ENCODE data around the gene DDX55.
"Not testable (repeated sequence)": the region's sequence is repeated elsewhere in the genome, so short reads cannot be mapped to it uniquely, and the experiment has no call there.

DDX55 gene, protein sequence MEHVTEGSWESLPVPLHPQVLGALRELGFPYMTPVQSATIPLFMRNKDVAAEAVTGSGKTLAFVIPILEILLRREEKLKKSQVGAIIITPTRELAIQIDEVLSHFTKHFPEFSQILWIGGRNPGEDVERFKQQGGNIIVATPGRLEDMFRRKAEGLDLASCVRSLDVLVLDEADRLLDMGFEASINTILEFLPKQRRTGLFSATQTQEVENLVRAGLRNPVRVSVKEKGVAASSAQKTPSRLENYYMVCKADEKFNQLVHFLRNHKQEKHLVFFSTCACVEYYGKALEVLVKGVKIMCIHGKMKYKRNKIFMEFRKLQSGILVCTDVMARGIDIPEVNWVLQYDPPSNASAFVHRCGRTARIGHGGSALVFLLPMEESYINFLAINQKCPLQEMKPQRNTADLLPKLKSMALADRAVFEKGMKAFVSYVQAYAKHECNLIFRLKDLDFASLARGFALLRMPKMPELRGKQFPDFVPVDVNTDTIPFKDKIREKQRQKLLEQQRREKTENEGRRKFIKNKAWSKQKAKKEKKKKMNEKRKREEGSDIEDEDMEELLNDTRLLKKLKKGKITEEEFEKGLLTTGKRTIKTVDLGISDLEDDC

DNA sequence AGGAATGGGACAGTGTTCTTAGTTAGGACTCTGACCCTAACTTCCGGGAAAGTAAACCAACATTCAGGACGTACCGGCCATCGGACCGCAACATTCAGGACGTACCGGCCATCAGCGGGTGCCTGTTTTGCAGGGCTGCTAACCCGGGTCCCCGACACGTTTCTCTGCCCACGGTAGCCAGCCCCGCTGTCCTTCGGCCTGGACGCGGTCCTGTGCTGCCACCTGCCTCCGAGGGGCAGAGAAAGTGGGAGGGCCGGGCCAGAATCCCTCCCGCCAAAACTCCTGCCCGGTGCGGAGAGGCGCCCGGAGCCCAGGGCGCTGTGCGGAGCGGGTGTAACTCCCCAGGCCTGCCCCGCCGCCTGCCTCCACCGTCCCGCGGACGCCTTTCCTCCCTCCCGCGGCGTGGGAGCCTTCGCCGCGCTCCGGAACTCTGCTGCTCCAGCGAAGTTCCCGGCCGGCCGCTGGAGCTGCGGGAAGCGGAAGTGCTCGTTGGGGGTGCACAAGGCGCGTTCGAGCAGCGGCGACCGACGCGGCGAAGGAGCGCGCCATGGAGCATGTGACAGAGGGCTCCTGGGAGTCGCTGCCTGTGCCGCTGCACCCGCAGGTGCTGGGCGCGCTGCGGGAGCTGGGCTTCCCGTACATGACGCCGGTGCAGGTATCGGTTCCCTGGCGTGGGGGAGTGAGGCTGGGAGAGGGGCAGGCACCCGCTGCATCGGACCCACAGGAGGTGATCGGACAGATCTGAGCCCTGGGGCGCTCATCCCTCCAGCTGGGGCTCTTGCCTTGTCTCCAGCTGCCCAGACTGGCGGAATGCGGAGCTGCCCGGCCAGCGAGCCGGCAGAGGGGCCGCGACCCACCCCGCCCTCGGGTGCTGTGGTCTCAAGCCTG is at the start of gene DDX55:
DDX55 (plus strand) TSS at position 498 of the 888 bp plus-strand sequence; CDS start at position 548, 50 bp downstream.
- H3K36me3 ChIP-seq (ENCODE audit: insufficient read depth, low read length) = peaks cover 39% of the 10 kb centered on the region

DNA sequence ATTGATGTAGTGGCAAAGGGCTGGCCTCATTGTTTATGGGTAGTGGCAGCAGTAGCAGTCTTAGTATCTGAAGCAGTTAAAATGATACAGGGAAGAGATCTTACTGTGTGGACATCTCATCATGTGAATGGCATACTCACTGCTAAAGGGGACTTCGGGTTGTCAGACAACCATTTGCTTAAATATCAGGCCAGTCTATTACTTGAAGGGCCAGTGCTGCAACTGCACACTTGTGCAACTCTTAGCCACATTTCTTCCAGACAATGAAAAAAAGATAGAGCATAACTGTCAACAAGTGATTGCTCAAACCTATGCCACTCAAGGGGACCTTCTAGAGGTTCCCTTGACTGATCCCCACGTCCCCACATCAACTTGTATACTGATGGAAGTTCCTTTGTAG is 47.8 kb upstream of the DDX55 start:
- not testable (repeated sequence) for H3K36me3 ChIP-seq (ENCODE audit: insufficient read depth, low read length); H3K27me3 ChIP-seq (ENCODE audit: insufficient read depth, low read length); H2AFZ ChIP-seq (ENCODE audit: low read depth, low read length); H3K4me3 ChIP-seq (ENCODE audit: low read length); H3K4me1 ChIP-seq (ENCODE audit: insufficient read depth, low read length); H3K9me3 ChIP-seq (ENCODE audit: low read length)

More for the DNA sequence above, at the start of gene DDX55:
- peak within 1 kb of the TSS; percentile 55 for H2AFZ ChIP-seq (ENCODE audit: low read depth, low read length)
- H3K27me3 ChIP-seq (ENCODE audit: insufficient read depth, low read length) = no peaks in the 10 kb centered on the region
- peaks cover 12% of the 10 kb centered on the region for H3K4me1 ChIP-seq (ENCODE audit: insufficient read depth, low read length)
- peak within 1 kb of the TSS; percentile 95 for H3K4me3 ChIP-seq (ENCODE audit: low read length)
- no peaks in the 10 kb centered on the region for H3K9me3 ChIP-seq (ENCODE audit: low read length)

DNA sequence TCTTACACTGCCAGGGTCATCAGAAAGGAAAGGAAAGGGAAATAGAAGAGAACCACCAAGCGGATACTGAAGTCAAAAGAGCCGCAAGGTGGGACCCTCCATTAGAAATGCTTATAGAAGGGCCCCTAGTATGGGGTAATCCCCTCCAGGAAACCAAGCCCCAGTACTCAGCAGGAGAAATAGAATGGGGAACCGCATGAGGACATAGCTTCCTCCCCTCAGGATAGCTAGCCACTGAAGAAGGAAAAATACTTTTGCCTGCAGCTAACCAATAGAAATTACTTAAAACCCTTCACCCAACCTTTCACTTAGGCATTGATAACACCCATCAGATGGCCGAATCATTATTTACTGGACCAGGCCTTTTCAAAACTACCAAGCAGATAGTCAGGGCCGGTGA is 47.1 kb upstream of the DDX55 start:
- not testable (repeated sequence) for H3K4me3 ChIP-seq (ENCODE audit: low read length); H3K9me3 ChIP-seq (ENCODE audit: low read length); H3K4me1 ChIP-seq (ENCODE audit: insufficient read depth, low read length); H3K27me3 ChIP-seq (ENCODE audit: insufficient read depth, low read length); H2AFZ ChIP-seq (ENCODE audit: low read depth, low read length); H3K36me3 ChIP-seq (ENCODE audit: insufficient read depth, low read length)

DNA sequence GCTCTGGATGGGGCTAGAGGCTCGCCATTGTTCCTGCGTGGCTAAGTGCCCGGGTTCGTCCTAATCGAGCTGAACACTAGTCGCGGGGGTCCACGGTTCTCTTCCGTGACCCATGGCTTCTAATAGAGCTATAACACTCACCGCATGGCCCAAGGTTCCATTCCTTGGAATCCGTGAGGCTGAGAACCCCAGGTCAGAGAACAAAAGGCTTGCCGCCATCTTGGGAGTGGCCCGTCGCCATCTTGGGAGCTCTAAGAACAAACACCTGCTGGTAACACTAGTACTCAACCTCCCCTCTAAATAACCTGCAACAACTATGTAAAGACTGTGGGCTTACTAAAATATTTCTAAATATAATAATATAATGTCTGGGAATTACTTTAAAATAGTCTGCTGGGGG is 43.4 kb upstream of the DDX55 start:
- not testable (repeated sequence) for H3K36me3 ChIP-seq (ENCODE audit: insufficient read depth, low read length); H3K4me3 ChIP-seq (ENCODE audit: low read length); H3K27me3 ChIP-seq (ENCODE audit: insufficient read depth, low read length); H3K9me3 ChIP-seq (ENCODE audit: low read length); H2AFZ ChIP-seq (ENCODE audit: low read depth, low read length); H3K4me1 ChIP-seq (ENCODE audit: insufficient read depth, low read length)

DNA sequence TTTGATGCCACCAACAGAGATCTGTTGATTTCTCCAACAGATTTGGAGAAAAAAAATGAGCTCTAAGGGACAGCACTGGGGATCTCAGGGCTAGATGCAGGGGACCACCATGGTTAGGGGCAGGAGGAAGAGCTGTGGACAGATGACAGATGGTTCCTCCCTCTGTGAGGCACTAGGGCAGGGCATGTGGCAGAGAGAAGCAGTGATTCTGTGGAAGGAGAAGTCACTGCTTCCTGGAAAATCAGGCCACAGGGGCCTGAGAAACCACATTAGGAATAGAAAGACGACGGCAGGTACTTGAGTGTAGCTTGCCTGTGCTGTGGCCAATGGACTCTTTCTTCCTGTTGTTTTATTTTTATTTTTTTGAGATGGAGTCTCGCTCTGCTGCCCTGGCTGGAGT is 42.4 kb upstream of the DDX55 start:
- Histone ChIP-seq H3K36me3 (ENCODE audit: insufficient read depth, low read length) (no peaks in the 10 kb centered on the region), H3K4me1 (ENCODE audit: insufficient read depth, low read length) (no peaks in the 10 kb centered on the region), H3K27me3 (ENCODE audit: insufficient read depth, low read length) (no peaks in the 10 kb centered on the region), H3K4me3 (ENCODE audit: low read length) (no peak overlapping the region), H2AFZ (ENCODE audit: low read depth, low read length) (no peak overlapping the region), H3K9me3 (ENCODE audit: low read length) (no peaks in the 10 kb centered on the region)

DNA sequence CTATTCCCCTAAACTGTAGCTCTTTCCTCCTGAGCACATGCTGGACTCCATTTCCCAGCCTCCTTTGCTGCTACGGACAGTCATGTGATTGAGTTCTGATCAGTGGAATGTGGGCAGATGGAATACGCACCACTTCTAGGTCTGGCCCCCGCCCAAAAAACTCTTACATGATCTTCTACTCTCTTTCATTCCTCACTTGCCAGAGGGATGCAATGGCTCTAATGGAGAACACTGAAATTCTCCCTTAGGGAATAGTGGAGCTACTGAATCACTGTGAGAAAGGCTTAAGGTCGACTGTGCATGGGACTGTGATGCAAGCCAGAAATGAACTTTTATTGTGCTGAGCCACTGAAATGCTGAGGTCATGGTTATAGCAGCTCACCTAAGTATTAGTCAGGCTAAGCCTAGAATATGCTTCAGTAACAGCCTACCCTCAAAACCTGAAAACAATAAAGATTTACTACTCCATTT is 30.5 kb upstream of the DDX55 start:
- no peaks in the 10 kb centered on the region for H3K27me3 ChIP-seq (ENCODE audit: insufficient read depth, low read length)
- peaks cover under 1% of the 10 kb centered on the region for H3K36me3 ChIP-seq (ENCODE audit: insufficient read depth, low read length)
- no peak overlapping the region for H2AFZ ChIP-seq (ENCODE audit: low read depth, low read length)
- peaks cover 2% of the 10 kb centered on the region for H3K4me1 ChIP-seq (ENCODE audit: insufficient read depth, low read length)
- no peak overlapping the region for H3K4me3 ChIP-seq (ENCODE audit: low read length)
- H3K9me3 ChIP-seq (ENCODE audit: low read length) = peaks cover 4% of the 10 kb centered on the region

DNA sequence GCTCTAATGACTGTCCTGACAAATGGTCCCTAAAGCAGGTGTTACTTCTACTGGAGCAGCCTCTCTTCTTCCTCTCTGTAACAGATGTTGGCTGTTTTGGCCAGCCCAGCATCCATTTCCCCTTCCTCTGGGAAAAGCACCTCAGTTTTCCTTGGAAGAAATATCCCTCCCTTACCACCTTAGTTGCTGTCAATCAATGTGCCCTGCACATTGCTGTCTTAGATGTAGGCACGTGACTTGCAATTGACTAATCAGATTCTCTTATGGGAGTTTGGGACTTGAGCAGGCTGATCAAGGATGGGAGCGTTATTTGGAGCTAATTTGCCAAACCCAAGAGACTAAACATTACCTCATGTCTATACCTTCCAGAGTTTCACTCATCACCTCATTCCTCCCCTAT is 29.5 kb upstream of the DDX55 start:
- no peaks in the 10 kb centered on the region for H3K27me3 ChIP-seq (ENCODE audit: insufficient read depth, low read length)
- peaks cover 7% of the 10 kb centered on the region for H3K9me3 ChIP-seq (ENCODE audit: low read length)
- H2AFZ ChIP-seq (ENCODE audit: low read depth, low read length) = no peak overlapping the region
- H3K36me3 ChIP-seq (ENCODE audit: insufficient read depth, low read length) = peaks cover 6% of the 10 kb centered on the region
- peaks cover 2% of the 10 kb centered on the region for H3K4me1 ChIP-seq (ENCODE audit: insufficient read depth, low read length)
- H3K4me3 ChIP-seq (ENCODE audit: low read length) = no peak overlapping the region

DNA sequence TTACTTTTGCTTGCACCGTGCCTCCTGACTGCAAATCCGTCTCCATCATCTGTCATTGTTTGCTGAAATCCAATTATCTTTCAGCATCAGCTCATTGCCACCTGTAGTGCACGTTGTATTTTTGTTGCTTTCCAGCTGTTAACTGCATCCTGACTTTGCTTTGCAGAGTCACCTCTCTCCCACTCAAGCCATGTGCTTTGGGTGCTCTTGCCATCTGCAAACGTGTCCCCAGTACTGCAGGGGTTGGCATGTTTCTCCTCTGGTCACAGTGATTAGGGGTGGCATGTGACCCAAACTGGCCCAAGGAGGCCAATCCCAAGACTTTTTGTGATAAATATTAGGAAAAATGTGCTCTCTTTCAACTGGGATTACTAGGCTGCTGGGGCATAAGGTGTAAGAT is 28.0 kb upstream of the DDX55 start:
- Histone ChIP-seq H3K4me3 (ENCODE audit: low read length) (no peak overlapping the region), H3K27me3 (ENCODE audit: insufficient read depth, low read length) (no peaks in the 10 kb centered on the region), H3K4me1 (ENCODE audit: insufficient read depth, low read length) (peaks cover 2% of the 10 kb centered on the region), H3K36me3 (ENCODE audit: insufficient read depth, low read length) (peaks cover 7% of the 10 kb centered on the region), H3K9me3 (ENCODE audit: low read length) (peaks cover 7% of the 10 kb centered on the region), H2AFZ (ENCODE audit: low read depth, low read length) (no peak overlapping the region)

DNA sequence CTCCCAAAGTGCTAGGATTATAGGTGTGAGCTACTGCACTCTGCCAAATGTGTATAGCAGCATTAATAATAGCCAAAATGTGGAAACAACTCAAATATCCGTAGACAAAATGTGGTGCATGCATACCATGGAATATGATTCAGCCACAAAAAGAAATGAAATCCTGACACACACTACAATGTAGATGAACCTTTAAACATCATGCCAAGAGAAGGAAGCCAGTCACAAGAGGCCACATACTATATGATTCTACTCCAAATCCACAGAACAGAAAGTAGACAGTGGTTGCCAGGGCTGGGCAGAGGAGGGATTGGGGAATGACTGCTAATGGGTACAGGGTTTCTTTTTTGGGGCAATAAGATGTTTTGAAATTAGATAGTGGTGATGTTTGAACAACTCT is 25.3 kb upstream of the DDX55 start:
- H3K4me1 ChIP-seq (ENCODE audit: insufficient read depth, low read length) = no peaks in the 10 kb centered on the region
- no peak overlapping the region for H3K4me3 ChIP-seq (ENCODE audit: low read length)
- peaks cover 7% of the 10 kb centered on the region for H3K36me3 ChIP-seq (ENCODE audit: insufficient read depth, low read length)
- H3K27me3 ChIP-seq (ENCODE audit: insufficient read depth, low read length) = no peaks in the 10 kb centered on the region
- H2AFZ ChIP-seq (ENCODE audit: low read depth, low read length) = no peak overlapping the region
- H3K9me3 ChIP-seq (ENCODE audit: low read length) = peaks cover 7% of the 10 kb centered on the region

DNA sequence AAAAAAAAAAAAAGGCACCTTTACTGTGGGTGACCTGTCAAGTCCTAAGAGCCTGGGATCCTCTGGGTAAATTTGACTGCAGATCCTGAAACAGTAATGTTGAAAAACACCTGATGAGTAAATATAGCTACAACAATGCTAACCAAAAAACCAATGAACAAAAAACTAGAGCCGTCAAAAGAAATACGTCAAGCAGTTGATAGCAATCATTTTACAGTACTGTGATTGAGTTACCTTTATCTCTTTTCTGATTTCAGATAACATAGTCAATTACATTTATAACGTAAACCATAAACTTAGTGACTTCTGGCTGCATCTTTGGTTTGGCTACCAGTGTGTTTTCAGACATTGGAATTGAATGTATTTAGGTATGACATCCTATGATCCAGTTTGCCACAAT is 23.7 kb upstream of the DDX55 start:
- Histone ChIP-seq H3K4me1 (ENCODE audit: insufficient read depth, low read length) (peaks cover 5% of the 10 kb centered on the region), H3K36me3 (ENCODE audit: insufficient read depth, low read length) (peaks cover 7% of the 10 kb centered on the region), H3K9me3 (ENCODE audit: low read length) (peaks cover 7% of the 10 kb centered on the region), H3K4me3 (ENCODE audit: low read length) (no peak overlapping the region), H2AFZ (ENCODE audit: low read depth, low read length) (no peak overlapping the region), H3K27me3 (ENCODE audit: insufficient read depth, low read length) (no peaks in the 10 kb centered on the region)

DNA sequence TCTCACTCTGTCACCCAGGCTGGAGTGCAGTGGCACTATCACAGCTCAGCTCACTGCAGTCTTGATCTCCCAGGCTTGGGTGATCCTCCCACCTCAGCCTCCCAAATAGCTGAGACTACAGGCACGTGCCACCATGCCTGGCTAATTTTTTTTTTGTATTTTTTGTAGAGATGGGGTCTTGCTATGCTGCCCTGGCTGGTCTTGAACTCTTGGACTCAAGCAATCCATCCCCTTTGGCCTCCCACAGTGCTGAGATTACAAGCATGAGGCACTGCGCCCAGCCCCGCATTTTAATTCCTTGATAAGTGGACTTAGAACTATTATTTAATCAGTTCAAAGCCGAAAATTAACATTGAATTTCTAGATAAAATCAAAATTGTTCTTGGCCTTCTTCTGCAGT is 23.1 kb upstream of the DDX55 start:
- H3K27me3 ChIP-seq (ENCODE audit: insufficient read depth, low read length); H3K4me3 ChIP-seq (ENCODE audit: low read length); H3K9me3 ChIP-seq (ENCODE audit: low read length); H3K36me3 ChIP-seq (ENCODE audit: insufficient read depth, low read length); H3K4me1 ChIP-seq (ENCODE audit: insufficient read depth, low read length); H2AFZ ChIP-seq (ENCODE audit: low read depth, low read length): not testable (repeated sequence)

DNA sequence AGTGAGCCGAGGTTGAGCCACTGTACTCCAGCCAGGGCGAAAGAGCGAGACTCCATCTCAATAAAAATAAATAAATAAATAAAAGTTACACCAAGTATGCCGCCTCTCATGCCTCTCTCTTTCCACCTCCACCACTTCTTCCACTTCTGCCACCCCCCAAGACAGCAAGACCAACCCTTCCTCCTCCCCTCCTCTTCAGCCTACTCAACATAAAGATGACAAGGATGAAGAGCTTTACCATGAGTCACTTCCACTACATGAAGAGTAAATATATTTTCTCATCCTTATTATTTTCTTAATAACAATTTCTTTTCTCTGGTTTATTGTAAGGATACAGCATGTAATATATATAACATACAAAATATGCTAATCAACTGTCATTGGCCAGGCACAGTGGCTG is 21.1 kb upstream of the DDX55 start:
- Histone ChIP-seq H3K9me3 (ENCODE audit: low read length) (peaks cover 7% of the 10 kb centered on the region), H2AFZ (ENCODE audit: low read depth, low read length) (no peak overlapping the region), H3K27me3 (ENCODE audit: insufficient read depth, low read length) (no peaks in the 10 kb centered on the region), H3K36me3 (ENCODE audit: insufficient read depth, low read length) (peaks cover 10% of the 10 kb centered on the region), H3K4me3 (ENCODE audit: low read length) (no peak overlapping the region), H3K4me1 (ENCODE audit: insufficient read depth, low read length) (peaks cover 15% of the 10 kb centered on the region)

All from neuron (in vitro differentiated cells).